SU-DHL-6 (cell line): ENCODE measurements around the gene TCERG1.

ENCODE experiments used
- H2AFZ ChIP-seq: fragments of 200-600 bp; sonication (generic); 2 replicates; pipeline ENCODE4 v1.6.1; 2014; ENCODE audit warnings: low read depth, mild to moderate bottlenecking, moderate library complexity, mixed read lengths, antibody characterized with exemption, low read length; ENCODE audit not compliant: severe bottlenecking
- H3F3A ChIP-seq: fragments of 200-600 bp; shearing (Covaris generic); 2 replicates; pipeline ENCODE4 v1.6.0; 2016; ENCODE audit warnings: antibody characterized with exemption, mild to moderate bottlenecking; ENCODE audit not compliant: insufficient read depth
- H3K27ac ChIP-seq: fragments of 200-600 bp; sonication (generic); 2 replicates; pipeline ENCODE4 v1.5.1; 2016; ENCODE audit warnings: low read depth, mild to moderate bottlenecking, low read length, moderate library complexity, mixed read lengths
- H3K27me3 ChIP-seq: fragments of 200-600 bp; sonication (generic), shearing (Covaris generic); 2 replicates; pipeline ENCODE4 v1.6.0; 2014; ENCODE audit warnings: mild to moderate bottlenecking, low read length
- H3K36me3 ChIP-seq: fragments of 200-600 bp; sonication (generic); 2 replicates; pipeline ENCODE4 v1.6.1; 2014; ENCODE audit warnings: mild to moderate bottlenecking, low read length, mixed read lengths
- H3K4me2 ChIP-seq: fragments of 300-600, 200-600 bp; shearing (Covaris generic), sonication (generic); 2 replicates; pipeline ENCODE4 v1.6.0; 2014; ENCODE audit warnings: low read length, low read depth, mild to moderate bottlenecking; ENCODE audit not compliant: poor library complexity, severe bottlenecking
- H3K4me3 ChIP-seq: fragments of 200-600 bp; sonication (generic); 2 replicates; pipeline ENCODE4 v1.5.1; 2014; ENCODE audit warnings: antibody characterized with exemption, low read length, mild to moderate bottlenecking, mixed read lengths; ENCODE audit not compliant: insufficient read depth, poor library complexity, severe bottlenecking
- H3K79me2 ChIP-seq: fragments of 200-600 bp; sonication (generic); 2 replicates; pipeline ENCODE4 v1.6.1; 2014; ENCODE audit warnings: mild to moderate bottlenecking, low read length, moderate library complexity; ENCODE audit not compliant: insufficient read depth
- H3K9ac ChIP-seq: fragments of 200-600 bp; sonication (generic); 2 replicates; pipeline ENCODE4 v1.7.0; 2014; ENCODE audit warnings: mild to moderate bottlenecking, low read length
- H3K9me2 ChIP-seq: fragments of 200-600 bp; sonication (generic); replicated peaks from 2 replicates; pipeline ENCODE4 v1.6.1; 2014; ENCODE audit warnings: low read length; ENCODE audit not compliant: insufficient read depth
- H3K9me3 ChIP-seq: fragments of 200-600 bp; sonication (generic); 2 replicates; pipeline ENCODE4 v1.6.1; 2014; ENCODE audit warnings: low read length, mixed read lengths; ENCODE audit not compliant: insufficient read depth
- H4K20me1 ChIP-seq: fragments of 200-600 bp; sonication (generic); 2 replicates; pipeline ENCODE4 v1.6.1; 2014; ENCODE audit warnings: low read depth, mild to moderate bottlenecking, antibody characterized with exemption, low read length, moderate library complexity, mixed read lengths
- CTCF ChIP-seq: fragments of 200-600 bp; sonication (generic); IDR thresholded peaks from one replicate; pipeline ENCODE4 v1.5.1; 2017; ENCODE audit warnings: antibody characterized with exemption, mild to moderate bottlenecking, low read length, moderate library complexity; ENCODE audit not compliant: insufficient read depth, poor library complexity, severe bottlenecking
- EZH2phosphoT487 ChIP-seq: fragments of 200-600 bp; sonication (generic), shearing (Covaris generic); conservative IDR thresholded peaks from 2 replicates; pipeline ENCODE4 v1.6.1; 2018; ENCODE audit warnings: mild to moderate bottlenecking, antibody characterized with exemption, low read length, moderate library complexity, mixed read lengths

TCERG1 gene

GRCh38 chr5:146400201-146400600 is 46.9 kb upstream of the TCERG1 start:
- Histone ChIP-seq H3F3A (no peaks in the 10 kb centered on the region), H3K4me2 (no peak overlapping the region), H3K27me3 (no peaks in the 10 kb centered on the region), H4K20me1 (no peaks in the 10 kb centered on the region), H3K9me2 (no peaks in the 10 kb centered on the region), H3K36me3 (no peaks in the 10 kb centered on the region), H3K79me2 (no peaks in the 10 kb centered on the region), H3K9me3 (no peaks in the 10 kb centered on the region), H3K27ac (no peak overlapping the region), H2AFZ (no peak overlapping the region), H3K9ac (no peak overlapping the region), H3K4me3 (no peak overlapping the region)
- TF ChIP-seq CTCF (no peak), EZH2phosphoT487 (no peak)

GRCh38 chr5:146401021-146401420 is 46.1 kb upstream of the TCERG1 start:
- no peaks in the 10 kb centered on the region for H3K9me2 ChIP-seq
- no peaks in the 10 kb centered on the region for H3F3A ChIP-seq
- no peaks in the 10 kb centered on the region for H4K20me1 ChIP-seq
- TF ChIP-seq CTCF (no peak), EZH2phosphoT487 (no peak)
- no peak overlapping the region for H3K27ac ChIP-seq
- H3K4me2 ChIP-seq = no peak overlapping the region
- no peaks in the 10 kb centered on the region for H3K36me3 ChIP-seq
- H3K4me3 ChIP-seq = no peak overlapping the region
- no peaks in the 10 kb centered on the region for H3K9me3 ChIP-seq
- H2AFZ ChIP-seq = no peak overlapping the region
- no peaks in the 10 kb centered on the region for H3K79me2 ChIP-seq
- H3K27me3 ChIP-seq = no peaks in the 10 kb centered on the region
- H3K9ac ChIP-seq = no peak overlapping the region

- H3K4me3 ChIP-seq = no peak overlapping the region
- TF ChIP-seq CTCF = no peak
- TF ChIP-seq EZH2phosphoT487 = no peak
- no peak overlapping the region for H2AFZ ChIP-seq
- H3K36me3 ChIP-seq = no peaks in the 10 kb centered on the region
- no peak overlapping the region for H3K27ac ChIP-seq
- H3K27me3 ChIP-seq = no peaks in the 10 kb centered on the region
- no peaks in the 10 kb centered on the region for H3K9me3 ChIP-seq
- H4K20me1 ChIP-seq = no peaks in the 10 kb centered on the region
- no peaks in the 10 kb centered on the region for H3K79me2 ChIP-seq
- no peaks in the 10 kb centered on the region for H3K9me2 ChIP-seq
- H3K4me2 ChIP-seq = no peak overlapping the region
- no peak overlapping the region for H3K9ac ChIP-seq
- no peaks in the 10 kb centered on the region for H3F3A ChIP-seq
Observed at GRCh38 chr5:146402949-146403348, 44.2 kb upstream of the TCERG1 start.
